GM12878 (cell line): ENCODE results near the gene E2F7. TPM values are rescaled to one million over a fixed set of nuclear protein-coding genes. Genes with fewer than 3 reads are reported as not detected.
A peak's percentile ranks its signal among the peaks of the same experiment; 100 is the strongest.

ENCODE experiments used
- ATAC-seq: fragments of 200-7000 bp; cut with Tn5 transposase; 3 replicates; pipeline ENCODE4 v1.9.1; 2020; ENCODE audit warnings: mild to moderate bottlenecking, moderate library complexity
- BruUV-seq: library from RNA; stranded (reverse); fragments of 400-500 nt; replicated peaks from 2 replicates; lab custom pipeline; 2021; lab: Mats Ljungman, UMichigan
- CTCF ChIA-PET: fragments of 300-600 bp; sonication (Branson Sonifier 250); formaldehyde crosslinking; extraction: SDS; loops from one replicate; lab custom pipeline; 2021; ENCODE audit warnings: inconsistent platforms; lab: Yijun Ruan, JAX
- POLR2A ChIA-PET: fragments of 350-600 bp; formaldehyde crosslinking; extraction: SDS; loops from one replicate; lab custom pipeline; 2021; ENCODE audit warnings: inconsistent platforms; lab: Charles Lee
- RAD21 ChIA-PET: fragments of 300-600 bp; sonication (Branson Sonifier 250); formaldehyde crosslinking; loops from one replicate; lab custom pipeline; 2023; ENCODE audit warnings: antibody characterized with exemption; ENCODE audit not compliant: unreplicated experiment; lab: Charles Lee
- SMC1A ChIA-PET: fragments of 300-600 bp; sonication (Branson Sonifier 250); formaldehyde crosslinking; loops from one replicate; lab custom pipeline; 2023; ENCODE audit not compliant: unreplicated experiment, uncharacterized antibody; lab: Charles Lee
- DNase-seq: peaks from one replicate; pipeline ENCODE4 v3.0.0-alpha.2; 2011; ENCODE audit warnings: low read depth, low spot score
- FAIRE-seq: peaks from 3 replicates; lab custom pipeline; 2011; peaks lifted over from hg19 to GRCh38; lab: Jason Lieb, UNC
- H2AFZ ChIP-seq: 2 replicates; pipeline ENCODE4 v1.6.0; 2011; ENCODE audit warnings: low read depth, low read length, control low read depth; ENCODE audit not compliant: control insufficient read depth
- H3K27ac ChIP-seq: 2 replicates; pipeline ENCODE4 v1.5.1; 2011; ENCODE audit warnings: control low read depth; ENCODE audit not compliant: control insufficient read depth, insufficient read depth
- H3K27me3 ChIP-seq, 2 experiments: replicated peaks in 1 of 2; 2 replicates each; pipeline versions ENCODE4 v1.6.0 to v1.6.1; 2011; ENCODE audit warnings: low read length in 1 of 2; ENCODE audit not compliant: control insufficient read depth in 2 of 2, insufficient read depth in 2 of 2
- H3K36me3 ChIP-seq, 2 experiments: 2 replicates each; pipeline ENCODE4 v1.5.1; 2011; ENCODE audit warnings: low read length in 1 of 2; ENCODE audit not compliant: control insufficient read depth in 2 of 2, insufficient read depth in 2 of 2
- H3K4me1 ChIP-seq: 2 replicates; pipeline ENCODE4 v1.6.1; 2011; ENCODE audit warnings: mild to moderate bottlenecking, low read length, moderate library complexity, mixed read lengths; ENCODE audit not compliant: control insufficient read depth, insufficient read depth
- H3K4me2 ChIP-seq: 2 replicates; pipeline ENCODE4 v1.6.0; 2011; ENCODE audit warnings: control low read depth; ENCODE audit not compliant: control insufficient read depth, insufficient read depth
- H3K4me3 ChIP-seq: fragments of 200-600 bp; sonication (generic); 2 replicates; pipeline ENCODE4 v1.5.1; 2016
- H3K79me2 ChIP-seq: 2 replicates; pipeline ENCODE4 v1.6.0; 2011; ENCODE audit warnings: low read length; ENCODE audit not compliant: control insufficient read depth, insufficient read depth
- H3K9ac ChIP-seq: 2 replicates; pipeline ENCODE4 v1.8.0; 2011; ENCODE audit warnings: low read length, control low read depth, mixed read lengths; ENCODE audit not compliant: control insufficient read depth, insufficient read depth
- H3K9me3 ChIP-seq: replicated peaks from 3 replicates; pipeline ENCODE4 v1.5.1; 2011; ENCODE audit warnings: mild to moderate bottlenecking, low read length; ENCODE audit not compliant: control insufficient read depth, insufficient read depth
- H4K20me1 ChIP-seq: 2 replicates; pipeline ENCODE4 v1.6.0; 2011; ENCODE audit not compliant: control insufficient read depth, insufficient read depth
- NBN ChIP-seq: fragments of 450-650 bp; IDR thresholded peaks from 2 replicates; pipeline ENCODE4 v1.6.1; 2016
- POLR2AphosphoS2 ChIP-seq: IDR thresholded peaks from 2 replicates; pipeline ENCODE4 v1.6.1; 2011; ENCODE audit warnings: low read depth, mild to moderate bottlenecking, low read length, improper control_type of control experiment, moderate library complexity
- SMC3 ChIP-seq: IDR thresholded peaks from 2 replicates; pipeline ENCODE4 v1.6.1; 2011; ENCODE audit warnings: low read length, improper control_type of control experiment, borderline replicate concordance
- ZBTB4 ChIP-seq: fragments of 450-650 bp; formaldehyde crosslinking; IDR thresholded peaks from 2 replicates; pipeline ENCODE4 v1.4.0; 2022; ENCODE audit warnings: mild to moderate bottlenecking, moderate library complexity
- ZNF24 ChIP-seq: fragments of 450-650 bp; IDR thresholded peaks from 2 replicates; pipeline ENCODE4 v1.6.1; 2017; ENCODE audit warnings: antibody characterized with exemption, mild to moderate bottlenecking
- WGBS: methylation state at CpG from one replicate; pipeline ENCODE4 v1.1.6; 2016; ENCODE audit warnings: low lambda C conversion rate; ENCODE audit not compliant: insufficient replicate concordance, insufficient coverage; ENCODE audit errors: missing lambda C conversion rate; 5-methylcytosine and 5-hydroxymethylcytosine counted together
- in situ Hi-C: fragments of 300-500 bp; cut with MboI; formaldehyde crosslinking; loops from 9 replicates; pipeline ENCODE4 v1.14.3; 2018; ENCODE audit warnings: mixed read lengths
- intact Hi-C: fragments of 100-400 bp; cut with micrococcal nuclease; formaldehyde crosslinking; loops from one replicate; pipeline ENCODE4 v1.14.2; 2022; ENCODE audit not compliant: unreplicated experiment
- polyA plus RNA-seq, 11 experiments: library from polyadenylated mRNA; depleted of rRNA in 4 of 11; unstranded in 6 of 11; stranded (reverse) in 5 of 11; fragments of >200 nt; fragmentation: Nextera tagmentation in 4 of 11; fragmentation: Illumina TruSeq in 1 of 11; extraction: Ambion mirVana in 4 of 11; extraction: Trizol in 1 of 11; gene quantifications; 1 replicate in 1 of 11; 2 replicates in 10 of 11; pipeline versions ENCODE4 v1.2.1 to v1.2.3, GENCODE V29; 2011 to 2016; ENCODE audit warnings: inconsistent platforms in 2 of 11, missing spikeins in 2 of 11, low read depth in 1 of 11
- total RNA-seq, 4 experiments: library from RNA; depleted of rRNA in 3 of 4; stranded (reverse); fragments of >200 nt in 3 of 4; fragmentation: Illumina TruSeq in 1 of 4; extraction: Trizol in 1 of 4; gene quantifications; 2 replicates each; pipeline versions ENCODE4 v1.2.1 to v1.2.3, GENCODE V29; 2013 to 2021
- TF ChIP-seq, protein P1 (sequence below): fragments of 450-650 bp; IDR thresholded peaks from 2 replicates; pipeline ENCODE4 v1.6.1; 2017; ENCODE audit warnings: antibody characterized with exemption, mild to moderate bottlenecking, moderate library complexity
- TF ChIP-seq, protein P2 (sequence below): fragments of 450-650 bp; IDR thresholded peaks from 2 replicates; pipeline ENCODE4 v1.6.1; 2017; ENCODE audit warnings: mild to moderate bottlenecking, moderate library complexity
- TF ChIP-seq, protein P3 (sequence below): IDR thresholded peaks from 2 replicates; pipeline ENCODE4 v1.6.1; 2012; ENCODE audit warnings: low read length, inconsistent platforms

The E2F7 gene
- total and polyA plus RNA-seq, 10 of the 15 experiments (the other 5 are each of a cell fraction or from before 2014, with no cell fraction given) = 5.6 to 32.1 (median 19.9) TPM

- TF ChIP-seq, protein P1, sequence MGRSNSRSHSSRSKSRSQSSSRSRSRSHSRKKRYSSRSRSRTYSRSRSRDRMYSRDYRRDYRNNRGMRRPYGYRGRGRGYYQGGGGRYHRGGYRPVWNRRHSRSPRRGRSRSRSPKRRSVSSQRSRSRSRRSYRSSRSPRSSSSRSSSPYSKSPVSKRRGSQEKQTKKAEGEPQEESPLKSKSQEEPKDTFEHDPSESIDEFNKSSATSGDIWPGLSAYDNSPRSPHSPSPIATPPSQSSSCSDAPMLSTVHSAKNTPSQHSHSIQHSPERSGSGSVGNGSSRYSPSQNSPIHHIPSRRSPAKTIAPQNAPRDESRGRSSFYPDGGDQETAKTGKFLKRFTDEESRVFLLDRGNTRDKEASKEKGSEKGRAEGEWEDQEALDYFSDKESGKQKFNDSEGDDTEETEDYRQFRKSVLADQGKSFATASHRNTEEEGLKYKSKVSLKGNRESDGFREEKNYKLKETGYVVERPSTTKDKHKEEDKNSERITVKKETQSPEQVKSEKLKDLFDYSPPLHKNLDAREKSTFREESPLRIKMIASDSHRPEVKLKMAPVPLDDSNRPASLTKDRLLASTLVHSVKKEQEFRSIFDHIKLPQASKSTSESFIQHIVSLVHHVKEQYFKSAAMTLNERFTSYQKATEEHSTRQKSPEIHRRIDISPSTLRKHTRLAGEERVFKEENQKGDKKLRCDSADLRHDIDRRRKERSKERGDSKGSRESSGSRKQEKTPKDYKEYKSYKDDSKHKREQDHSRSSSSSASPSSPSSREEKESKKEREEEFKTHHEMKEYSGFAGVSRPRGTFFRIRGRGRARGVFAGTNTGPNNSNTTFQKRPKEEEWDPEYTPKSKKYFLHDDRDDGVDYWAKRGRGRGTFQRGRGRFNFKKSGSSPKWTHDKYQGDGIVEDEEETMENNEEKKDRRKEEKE = no peak
- TF ChIP-seq NBN = no peak
Observed at GRCh38 chr12:77053259-77053658, 12.1 kb downstream of the E2F7 start (continued).

GRCh38 chr12:77049767-77050353 is 15.5 kb downstream of the E2F7 start:
- Histone ChIP-seq H4K20me1 (no peaks in the 10 kb centered on the region), H3K9ac (no peak overlapping the region), H3K4me1 (no peaks in the 10 kb centered on the region), H3K36me3 (peaks cover 8 to 15% of the 10 kb centered on the region in 2 experiments), H3K4me3 (no peak overlapping the region), H3K79me2 (peaks cover 2% of the 10 kb centered on the region; the same call in 1 of the 2 replicates), H3K9me3 (no peaks in the 10 kb centered on the region), H2AFZ (no peak overlapping the region), H3K4me2 (no peak overlapping the region), H3K27me3 (no peaks in the 10 kb centered on the region), H3K27ac (no peak overlapping the region)
- SMC1A ChIA-PET = interaction anchor here (1.0 to 3.1 kb wide), 13 partner anchors 10 to 448 kb away, joined by 3 to 40 read pairs (median 4); no protein-coding TSS in a partner anchor
- in situ Hi-C loops = loop anchor here (5.0 to 25.0 kb wide), 2 partner anchors 637 to 963 kb away; partner anchors contain the start of gene NAP1L1
- RAD21 ChIA-PET = interaction anchor here (0.8 to 2.2 kb wide), 8 partner anchors 10 to 236 kb away, joined by 3 to 17 read pairs (median 4); no protein-coding TSS in a partner anchor
- BruUV-seq = no TSS peak
- DNase-seq (peak; percentile 44), ATAC-seq (peak; percentile 99), FAIRE-seq (peak; percentile 94)
- intact Hi-C loops = loop anchor here (10.0 kb wide), 3 partner anchors 275 to 875 kb away; no protein-coding TSS in a partner anchor
- 27% methylated on average over 4 of the region's 4 CpGs for WGBS
- POLR2A ChIA-PET = interaction anchor here (3.6 kb wide), 1 partner anchor 11 kb away, joined by 18 read pairs; no protein-coding TSS in a partner anchor
- CTCF ChIA-PET = interaction anchor here (0.7 to 3.1 kb wide), 30 partner anchors 8 to 863 kb away, joined by 3 to 45 read pairs (median 4); partner anchors contain the start of gene E2F7
- TF ChIP-seq ZBTB4 (CRISPR knock-in tag) = no peak
- TF ChIP-seq SMC3 = peak; percentile 86
- TF ChIP-seq POLR2AphosphoS2 = no peak
- TF ChIP-seq ZNF24 = 0 out of 2 replicates have a peak, but pooled peaks have one; percentile 6
- TF ChIP-seq, protein P2, sequence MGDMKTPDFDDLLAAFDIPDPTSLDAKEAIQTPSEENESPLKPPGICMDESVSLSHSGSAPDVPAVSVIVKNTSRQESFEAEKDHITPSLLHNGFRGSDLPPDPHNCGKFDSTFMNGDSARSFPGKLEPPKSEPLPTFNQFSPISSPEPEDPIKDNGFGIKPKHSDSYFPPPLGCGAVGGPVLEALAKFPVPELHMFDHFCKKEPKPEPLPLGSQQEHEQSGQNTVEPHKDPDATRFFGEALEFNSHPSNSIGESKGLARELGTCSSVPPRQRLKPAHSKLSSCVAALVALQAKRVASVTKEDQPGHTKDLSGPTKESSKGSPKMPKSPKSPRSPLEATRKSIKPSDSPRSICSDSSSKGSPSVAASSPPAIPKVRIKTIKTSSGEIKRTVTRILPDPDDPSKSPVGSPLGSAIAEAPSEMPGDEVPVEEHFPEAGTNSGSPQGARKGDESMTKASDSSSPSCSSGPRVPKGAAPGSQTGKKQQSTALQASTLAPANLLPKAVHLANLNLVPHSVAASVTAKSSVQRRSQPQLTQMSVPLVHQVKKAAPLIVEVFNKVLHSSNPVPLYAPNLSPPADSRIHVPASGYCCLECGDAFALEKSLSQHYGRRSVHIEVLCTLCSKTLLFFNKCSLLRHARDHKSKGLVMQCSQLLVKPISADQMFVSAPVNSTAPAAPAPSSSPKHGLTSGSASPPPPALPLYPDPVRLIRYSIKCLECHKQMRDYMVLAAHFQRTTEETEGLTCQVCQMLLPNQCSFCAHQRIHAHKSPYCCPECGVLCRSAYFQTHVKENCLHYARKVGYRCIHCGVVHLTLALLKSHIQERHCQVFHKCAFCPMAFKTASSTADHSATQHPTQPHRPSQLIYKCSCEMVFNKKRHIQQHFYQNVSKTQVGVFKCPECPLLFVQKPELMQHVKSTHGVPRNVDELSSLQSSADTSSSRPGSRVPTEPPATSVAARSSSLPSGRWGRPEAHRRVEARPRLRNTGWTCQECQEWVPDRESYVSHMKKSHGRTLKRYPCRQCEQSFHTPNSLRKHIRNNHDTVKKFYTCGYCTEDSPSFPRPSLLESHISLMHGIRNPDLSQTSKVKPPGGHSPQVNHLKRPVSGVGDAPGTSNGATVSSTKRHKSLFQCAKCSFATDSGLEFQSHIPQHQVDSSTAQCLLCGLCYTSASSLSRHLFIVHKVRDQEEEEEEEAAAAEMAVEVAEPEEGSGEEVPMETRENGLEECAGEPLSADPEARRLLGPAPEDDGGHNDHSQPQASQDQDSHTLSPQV = 0 out of 2 replicates have a peak, but pooled peaks have one; percentile 13
- TF ChIP-seq, protein P3, sequence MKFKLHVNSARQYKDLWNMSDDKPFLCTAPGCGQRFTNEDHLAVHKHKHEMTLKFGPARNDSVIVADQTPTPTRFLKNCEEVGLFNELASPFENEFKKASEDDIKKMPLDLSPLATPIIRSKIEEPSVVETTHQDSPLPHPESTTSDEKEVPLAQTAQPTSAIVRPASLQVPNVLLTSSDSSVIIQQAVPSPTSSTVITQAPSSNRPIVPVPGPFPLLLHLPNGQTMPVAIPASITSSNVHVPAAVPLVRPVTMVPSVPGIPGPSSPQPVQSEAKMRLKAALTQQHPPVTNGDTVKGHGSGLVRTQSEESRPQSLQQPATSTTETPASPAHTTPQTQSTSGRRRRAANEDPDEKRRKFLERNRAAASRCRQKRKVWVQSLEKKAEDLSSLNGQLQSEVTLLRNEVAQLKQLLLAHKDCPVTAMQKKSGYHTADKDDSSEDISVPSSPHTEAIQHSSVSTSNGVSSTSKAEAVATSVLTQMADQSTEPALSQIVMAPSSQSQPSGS = peak; percentile 11; the same call in 1 of the 2 replicates
